Measurements from ENCODE around the gene NOD2. TPM values are rescaled to one million over a fixed set of nuclear protein-coding genes. Genes with fewer than 3 reads are reported as not detected.

The NOD2 gene
- total and polyA plus RNA-seq, 12 donors, result 0.13 to 4.9 (median 0.48) TPM

GRCh38 chr16:50736448-50736847 lies 43.0 kb downstream of the NOD2 start:
- no peaks in the 10 kb centered on the region for H3K27me3 ChIP-seq
- DNase-seq (no peak), ATAC-seq (no peak)
- H3K4me1 ChIP-seq, result peaks cover 0 to 13% (median 5%) of the 10 kb centered on the region in 9 donors
- H3K9me3 ChIP-seq, result no peaks in the 10 kb centered on the region
- no peak overlapping the region for H3K4me3 ChIP-seq
- peaks cover 0 to 16% (median 0%) of the 10 kb centered on the region in 9 donors for H3K36me3 ChIP-seq
- no peak for TF ChIP-seq CTCF (IDR thresholded peaks at IDR 0.05)
- WGBS, 2 donors, result 82 to 83% methylated on average over 9 of the region's 9 CpGs
- intact Hi-C loops (cut with DNase I), result no loop called here
- no peak overlapping the region for H3K27ac ChIP-seq

GRCh38 chr16:50737420-50737959 lies 44.1 kb downstream of the NOD2 start:
- Histone ChIP-seq H3K27me3 (no peaks in the 10 kb centered on the region), H3K4me1 (peaks cover 0 to 13% (median 6%) of the 10 kb centered on the region in 9 donors), H3K27ac (no peak overlapping the region), H3K9me3 (no peaks in the 10 kb centered on the region), H3K4me3 (no peak overlapping the region), H3K36me3 (peaks cover 0 to 6% (median 0%) of the 10 kb centered on the region in 9 donors)
- no peak for TF ChIP-seq CTCF (IDR thresholded peaks at IDR 0.05)
- intact Hi-C loops (cut with DNase I), result no loop called here
- WGBS, 2 donors, result 81 to 96% methylated on average over 1 of the region's 1 CpG
- no peak for DNase-seq
- no peak for ATAC-seq

- H3K9me3 ChIP-seq, result no peaks in the 10 kb centered on the region
- H3K36me3 ChIP-seq, result no peaks in the 10 kb centered on the region
- ATAC-seq (no peak), DNase-seq (no peak)
- H3K4me1 ChIP-seq, result peaks cover 0 to 26% (median 17%) of the 10 kb centered on the region in 9 donors
- no peak for TF ChIP-seq CTCF (IDR thresholded peaks at IDR 0.05)
- H3K4me3 ChIP-seq, result no peak overlapping the region
- 88 to 92% methylated on average over 1 of the region's 1 CpG for whole genome bisulfite sequencing, 2 donors
- H3K27me3 ChIP-seq, result no peaks in the 10 kb centered on the region
- H3K27ac ChIP-seq, result no peak overlapping the region
- intact Hi-C loops (cut with DNase I), result no loop called here
Observed at GRCh38 chr16:50739031-50739430, 45.6 kb downstream of the NOD2 start.

- no peak for TF ChIP-seq CTCF (IDR thresholded peaks at IDR 0.05)
- Histone ChIP-seq H3K36me3 (peaks cover 0 to 16% (median 0%) of the 10 kb centered on the region in 9 donors), H3K4me3 (peak overlapping the region in 4 of 10 donors; percentile 89 to 95 (median 92)), H3K27ac (peak overlapping the region in 3 of 10 donors; percentile 85 to 92 (median 88)), H3K4me1 (peaks cover 0 to 41% (median 27%) of the 10 kb centered on the region in 9 donors), H3K27me3 (no peaks in the 10 kb centered on the region), H3K9me3 (no peaks in the 10 kb centered on the region)
- ATAC-seq (no peak), DNase-seq (no peak)
- intact Hi-C loops (cut with DNase I), result loop anchor here in 4 of 10 donors (1.0 to 10.0 kb wide), 7 partner anchors 42 to 368 kb away; no protein-coding TSS in a partner anchor
- WGBS, 2 donors, result 71 to 72% methylated on average over 1 of the region's 1 CpG
Observed at GRCh38 chr16:50740736-50741135, 47.3 kb downstream of the NOD2 start.

Measured in heart right ventricle (tissue), 16 donors.